Measurements from ENCODE around the gene USP34.
"Not testable (repeated sequence)": the region's sequence is repeated elsewhere in the genome, so short reads cannot be mapped to it uniquely, and the experiment has no call there.

USP34 gene

DNA sequence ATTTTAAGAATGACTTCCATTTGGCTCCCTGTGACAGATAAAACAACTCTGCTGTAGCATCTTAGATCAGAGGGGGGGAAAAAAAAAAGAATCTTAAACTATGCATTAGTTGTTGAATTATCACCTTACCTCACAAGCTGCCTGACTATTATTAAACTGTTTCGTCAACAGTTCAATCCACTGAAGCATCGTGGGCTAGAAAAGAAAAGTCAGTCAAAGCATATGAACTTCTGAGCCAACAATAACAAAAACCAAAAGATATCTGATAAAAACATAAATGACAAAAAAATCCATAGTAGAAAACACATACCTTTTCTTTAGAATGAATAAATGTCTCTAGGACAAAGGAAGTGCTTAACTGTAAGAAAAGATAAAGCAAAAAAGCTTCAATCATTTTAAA is 235.2 kb downstream of the USP34 start:
- no peak for DNase-seq

- no peak for DNase-seq
Observed at GRCh38 chr2:61233581-61233980, 237.3 kb downstream of the USP34 start.

DNA sequence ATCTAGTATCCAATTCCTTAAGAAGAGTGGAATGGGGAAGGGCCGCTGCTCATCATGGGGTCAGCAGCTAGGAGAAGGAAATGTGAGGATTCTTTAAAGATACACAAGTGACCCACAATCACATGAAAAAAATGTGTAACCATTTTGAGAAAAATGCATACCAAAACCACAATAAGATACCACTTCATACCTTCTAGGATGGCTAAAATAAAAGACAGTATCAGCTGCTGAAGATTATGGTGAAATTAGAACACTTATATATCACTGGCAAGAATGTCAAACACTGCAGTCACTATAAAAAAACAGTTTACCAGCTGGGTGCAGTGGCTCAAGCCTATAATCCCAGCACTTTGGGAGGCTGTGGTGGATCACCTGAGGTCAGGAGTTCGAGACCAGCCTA is 241.0 kb downstream of the USP34 start:
- DNase-seq = no peak

DNA sequence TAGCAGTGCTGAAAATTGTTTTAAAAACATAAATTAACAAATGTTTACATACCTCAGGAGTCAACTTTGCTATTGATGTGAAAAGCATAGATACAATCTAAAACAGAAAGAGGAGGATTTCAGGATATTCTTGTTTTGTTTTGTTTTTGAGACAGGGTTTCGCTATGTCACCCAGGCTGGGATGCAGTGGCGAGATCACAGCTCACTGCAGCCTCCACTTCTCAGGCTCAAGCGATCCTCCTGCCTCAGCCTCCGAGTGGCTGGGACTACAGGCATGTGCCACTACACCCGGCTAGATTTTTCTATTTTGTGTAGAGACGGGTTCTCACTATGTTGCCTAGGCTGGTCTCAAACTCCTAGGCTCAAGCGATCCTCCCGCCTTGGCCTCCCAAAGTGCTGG is 248.3 kb downstream of the USP34 start:
- DNase-seq = no peak

- DNase-seq = no peak
Observed at GRCh38 chr2:61221819-61222218, 249.1 kb downstream of the USP34 start.

- no peak for DNase-seq
Observed at GRCh38 chr2:61220768-61221167, 250.1 kb downstream of the USP34 start.

GRCh38 chr2:61218817-61219170 is 252.1 kb downstream of the USP34 start:
- no peak for DNase-seq

GRCh38 chr2:61218076-61218816 is 252.6 kb downstream of the USP34 start:
- DNase-seq = no peak

DNA sequence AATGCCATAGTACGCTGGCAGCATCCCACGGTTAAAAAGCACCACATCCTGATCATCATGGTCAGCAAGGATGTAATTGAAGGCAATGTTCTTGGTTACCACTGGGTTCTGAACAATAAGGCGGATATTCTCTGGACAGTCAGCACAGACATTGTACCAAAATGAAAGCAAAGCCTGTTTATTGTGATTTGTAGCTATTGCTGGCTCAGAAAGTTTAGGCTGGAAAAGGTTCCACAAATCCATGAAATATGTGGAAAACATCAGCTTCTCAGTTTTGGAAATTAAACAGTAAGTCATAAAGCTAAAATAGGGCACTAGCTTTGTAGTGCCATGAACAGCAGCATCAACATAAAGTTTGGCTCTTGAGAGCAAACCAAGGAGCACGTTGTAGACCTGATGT is 256.7 kb downstream of the USP34 start:
- no peak for DNase-seq

GRCh38 chr2:61210332-61210981 is 260.4 kb downstream of the USP34 start:
- DNase-seq = no peak

DNA sequence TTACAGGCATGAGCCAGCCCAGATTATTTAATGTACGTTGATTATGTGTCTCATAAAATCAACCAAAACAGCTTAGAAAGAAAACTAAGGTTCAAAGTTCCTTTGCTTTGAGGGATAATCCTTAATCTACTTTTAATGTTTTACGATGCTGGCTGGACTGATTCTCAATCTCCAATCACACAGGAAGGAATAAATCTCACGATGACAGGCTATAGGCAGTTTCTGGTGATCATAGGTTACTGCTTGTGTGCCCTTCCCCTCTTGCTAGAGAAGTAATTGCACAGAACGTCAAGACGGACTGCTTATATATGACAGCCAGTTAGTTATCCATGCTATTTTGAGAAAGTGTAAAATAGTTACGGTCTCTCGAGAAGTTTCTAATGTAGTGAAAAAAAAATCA is 265.8 kb downstream of the USP34 start:
- DNase-seq = no peak

DNA sequence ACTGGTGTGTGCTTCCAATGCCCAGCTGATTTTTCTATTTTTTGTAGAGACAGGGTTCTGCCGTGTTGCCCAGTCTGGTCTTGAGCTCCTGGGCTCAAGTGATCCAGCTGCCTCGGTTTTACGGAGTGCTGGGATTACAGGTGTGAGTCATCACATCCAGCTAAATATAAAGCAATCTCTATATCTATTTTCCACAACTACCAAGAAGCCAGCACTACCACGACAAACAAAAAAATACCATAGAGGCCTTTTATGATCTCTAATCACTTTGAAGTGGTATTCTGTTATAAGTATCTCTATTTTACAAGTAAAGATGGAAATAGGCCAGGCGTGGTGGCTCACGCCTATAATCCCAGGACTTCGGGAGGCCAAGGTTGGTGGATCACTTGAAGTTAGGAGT is 274.2 kb downstream of the USP34 start:
- no peak for DNase-seq

- not testable (repeated sequence) for DNase-seq
Observed at GRCh38 chr2:61194646-61195045, 276.2 kb downstream of the USP34 start.

GRCh38 chr2:61193670-61194561 is 277.0 kb downstream of the USP34 start:
- DNase-seq = no peak

- no peak for DNase-seq
Observed at GRCh38 chr2:61187085-61187484, 283.8 kb downstream of the USP34 start.

GRCh38 chr2:61185231-61185728 is 285.6 kb downstream of the USP34 start:
- DNase-seq = no peak

- no peak for DNase-seq
Observed at GRCh38 chr2:61184263-61184662, 286.6 kb downstream of the USP34 start.

- DNase-seq = no peak
Observed at GRCh38 chr2:61183795-61184194, 287.1 kb downstream of the USP34 start.

- no peak for DNase-seq
Observed at GRCh38 chr2:61182059-61182383, 288.9 kb downstream of the USP34 start.

GRCh38 chr2:61181382-61182058 is 289.4 kb downstream of the USP34 start:
- no peak for DNase-seq

DNA sequence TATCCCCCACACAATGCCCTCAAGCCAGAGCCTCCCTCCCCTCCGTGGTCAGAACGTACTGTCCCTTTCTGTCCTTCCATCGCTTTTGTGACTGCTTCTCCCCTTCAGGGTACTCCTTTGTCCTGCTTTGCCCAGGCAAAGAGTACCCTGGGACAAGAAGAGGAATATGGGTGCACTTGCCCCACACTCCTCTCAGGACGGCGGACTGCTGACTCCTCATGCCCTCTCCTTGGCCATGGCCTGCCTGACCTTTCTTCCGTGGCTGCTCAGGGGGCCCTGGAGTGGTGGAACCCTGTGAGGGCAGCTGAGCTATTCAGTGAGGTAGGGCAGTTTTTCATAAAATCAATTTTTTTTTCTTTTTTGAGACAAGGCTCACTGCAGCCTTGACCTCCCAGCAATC is 290.2 kb downstream of the USP34 start:
- no peak for DNase-seq

GRCh38 chr2:61179701-61180639 is 290.9 kb downstream of the USP34 start:
- no peak for DNase-seq
